ENCODE measurements around the gene MTF1. TPM values are rescaled to one million over a fixed set of nuclear protein-coding genes. Genes with fewer than 3 reads are reported as not detected.

The MTF1 gene
- total RNA-seq, 1 experiment from 2014 or later: 1.6 TPM

- in situ Hi-C loops (cut with HindIII; ENCODE audit: low pct_unique_long_range_greater_than_20kb, low sequenced_read_pairs): no loop called here
- no peak for DNase-seq (ENCODE audit: low read depth, low spot score)
These were observed 20.5 kb upstream of the MTF1 start for GRCh38 chr1:37879865-37880264.

- no peak for DNase-seq (ENCODE audit: low read depth, low spot score)
- in situ Hi-C loops (cut with HindIII; ENCODE audit: low pct_unique_long_range_greater_than_20kb, low sequenced_read_pairs): no loop called here
These were observed 18.7 kb upstream of the MTF1 start for GRCh38 chr1:37878071-37878470.

- DNase-seq (ENCODE audit: low read depth, low spot score): peak; percentile 49
- in situ Hi-C loops (cut with HindIII; ENCODE audit: low pct_unique_long_range_greater_than_20kb, low sequenced_read_pairs): no loop called here
These were observed 16.4 kb upstream of the MTF1 start for GRCh38 chr1:37875833-37876232.

GRCh38 chr1:37872692-37873091, 13.3 kb upstream of the MTF1 start:
- in situ Hi-C loops (cut with HindIII; ENCODE audit: low pct_unique_long_range_greater_than_20kb, low sequenced_read_pairs): no loop called here

GRCh38 chr1:37868466-37868865, 9.1 kb upstream of the MTF1 start:
- DNase-seq (ENCODE audit: low read depth, low spot score): no peak
- in situ Hi-C loops (cut with HindIII; ENCODE audit: low pct_unique_long_range_greater_than_20kb, low sequenced_read_pairs): no loop called here

More at GRCh38 chr1:37872692-37873091, 13.3 kb upstream of the MTF1 start:
- DNase-seq (ENCODE audit: low read depth, low spot score): no peak

GRCh38 chr1:37867784-37868183, 8.4 kb upstream of the MTF1 start:
- DNase-seq (ENCODE audit: low read depth, low spot score): no peak
- in situ Hi-C loops (cut with HindIII; ENCODE audit: low pct_unique_long_range_greater_than_20kb, low sequenced_read_pairs): no loop called here

GRCh38 chr1:37866491-37866890, 7.1 kb upstream of the MTF1 start:
- DNase-seq (ENCODE audit: low read depth, low spot score): no peak
- in situ Hi-C loops (cut with HindIII; ENCODE audit: low pct_unique_long_range_greater_than_20kb, low sequenced_read_pairs): no loop called here

GRCh38 chr1:37865348-37866120, 6.1 kb upstream of the MTF1 start:
- in situ Hi-C loops (cut with HindIII; ENCODE audit: low pct_unique_long_range_greater_than_20kb, low sequenced_read_pairs): no loop called here
- DNase-seq (ENCODE audit: low read depth, low spot score): no peak

- in situ Hi-C loops (cut with HindIII; ENCODE audit: low pct_unique_long_range_greater_than_20kb, low sequenced_read_pairs): no loop called here
- no peak for DNase-seq (ENCODE audit: low read depth, low spot score)
These were observed 2.9 kb upstream of the MTF1 start for GRCh38 chr1:37862330-37862729.

- no peak for DNase-seq (ENCODE audit: low read depth, low spot score)
These were observed 1.8 kb upstream of the MTF1 start for GRCh38 chr1:37861151-37861550.

GRCh38 chr1:37860346-37860666, 914 bp upstream of the MTF1 start:
- in situ Hi-C loops (cut with HindIII; ENCODE audit: low pct_unique_long_range_greater_than_20kb, low sequenced_read_pairs): no loop called here

More at GRCh38 chr1:37861151-37861550, 1.8 kb upstream of the MTF1 start:
- in situ Hi-C loops (cut with HindIII; ENCODE audit: low pct_unique_long_range_greater_than_20kb, low sequenced_read_pairs): no loop called here

GRCh38 chr1:37858931-37859506, 373 bp downstream of the MTF1 start:
- in situ Hi-C loops (cut with HindIII; ENCODE audit: low pct_unique_long_range_greater_than_20kb, low sequenced_read_pairs): no loop called here
- no peak for DNase-seq (ENCODE audit: low read depth, low spot score)

More at GRCh38 chr1:37860346-37860666, 914 bp upstream of the MTF1 start:
- no peak for DNase-seq (ENCODE audit: low read depth, low spot score)

- no peak for DNase-seq (ENCODE audit: low read depth, low spot score)
- in situ Hi-C loops (cut with HindIII; ENCODE audit: low pct_unique_long_range_greater_than_20kb, low sequenced_read_pairs): no loop called here
These were observed 5.0 kb downstream of the MTF1 start for GRCh38 chr1:37854406-37854805.

- in situ Hi-C loops (cut with HindIII; ENCODE audit: low pct_unique_long_range_greater_than_20kb, low sequenced_read_pairs): no loop called here
- DNase-seq (ENCODE audit: low read depth, low spot score): no peak
These were observed 6.2 kb downstream of the MTF1 start for GRCh38 chr1:37853157-37853556.

GRCh38 chr1:37851782-37852210, 7.6 kb downstream of the MTF1 start:
- DNase-seq (ENCODE audit: low read depth, low spot score): no peak
- in situ Hi-C loops (cut with HindIII; ENCODE audit: low pct_unique_long_range_greater_than_20kb, low sequenced_read_pairs): no loop called here

GRCh38 chr1:37851262-37851661, 8.1 kb downstream of the MTF1 start:
- no peak for DNase-seq (ENCODE audit: low read depth, low spot score)
- in situ Hi-C loops (cut with HindIII; ENCODE audit: low pct_unique_long_range_greater_than_20kb, low sequenced_read_pairs): no loop called here

- no peak for DNase-seq (ENCODE audit: low read depth, low spot score)
- in situ Hi-C loops (cut with HindIII; ENCODE audit: low pct_unique_long_range_greater_than_20kb, low sequenced_read_pairs): no loop called here
These were observed 8.9 kb downstream of the MTF1 start for GRCh38 chr1:37850352-37850955.

- no peak for DNase-seq (ENCODE audit: low read depth, low spot score)
- in situ Hi-C loops (cut with HindIII; ENCODE audit: low pct_unique_long_range_greater_than_20kb, low sequenced_read_pairs): no loop called here
These were observed 9.9 kb downstream of the MTF1 start for GRCh38 chr1:37849480-37849879.
